Stomach (tissue), 9 donors: ENCODE results near the gene DCBLD2. TPM values are rescaled to one million over a fixed set of nuclear protein-coding genes. Genes with fewer than 3 reads are reported as not detected.

Experiments used
- DNase-seq, 2 donors: peaks; one replicate each; pipeline versions ENCODE4 v3.0.0 to v3.0.0-alpha.2; 2013 to 2019
- H3K27ac ChIP-seq, 5 donors: fragments of 200-600 bp in 4 of 5; sonication (generic) in 4 of 5; one replicate each; pipeline ENCODE4 v1.5.1; 2013 to 2019; ENCODE audit warnings: mild to moderate bottlenecking in 1 of 5, moderate library complexity in 1 of 5
- H3K27me3 ChIP-seq, 3 donors: fragments of 200-600 bp; sonication (generic); one replicate each; pipeline ENCODE4 v1.5.1; 2017 to 2019; ENCODE audit warnings: mixed run types in 1 of 3
- H3K36me3 ChIP-seq, 4 donors: fragments of 200-600 bp; sonication (generic); 1 replicate in 3 of 4; 2 replicates in 1 of 4; pipeline ENCODE4 v1.5.1; 2016 to 2019
- H3K4me1 ChIP-seq, 4 donors: fragments of 200-600 bp; sonication (generic); one replicate each; pipeline ENCODE4 v1.5.1; 2016 to 2019
- H3K4me3 ChIP-seq, 4 donors: fragments of 200-600 bp; sonication (generic) in 3 of 4; one replicate each; pipeline ENCODE4 v1.5.1; 2016 to 2019; ENCODE audit warnings: mild to moderate bottlenecking in 1 of 4
- H3K9me3 ChIP-seq, 4 donors: fragments of 200-600 bp; sonication (generic); one replicate each; pipeline ENCODE4 v1.5.1; 2016 to 2019
- EP300 ChIP-seq: sonication (generic); formaldehyde crosslinking; IDR thresholded peaks from one replicate; pipeline ENCODE4 v1.6.1; 2017; ENCODE audit warnings: antibody characterized with exemption
- POLR2A ChIP-seq, 4 donors: fragments of 450-650 bp; IDR thresholded peaks; one replicate each; pipeline ENCODE4 v1.6.1; 2016; ENCODE audit warnings: antibody characterized with exemption in 4 of 4, control low read depth in 2 of 4, mild to moderate bottlenecking in 1 of 4, moderate library complexity in 1 of 4
- POLR2AphosphoS5 ChIP-seq, 3 donors: sonication (generic); formaldehyde crosslinking; IDR thresholded peaks; one replicate each; pipeline ENCODE4 v1.6.1; 2016; ENCODE audit warnings: antibody characterized with exemption in 3 of 3
- WGBS, 5 donors: extraction: QIAGEN DNeasy Blood & Tissue Kit in 3 of 5; methylation state at CpG; one replicate each; pipeline versions ENCODE4 v1.1.5 to v1.1.7; 2013 to 2018; 5-methylcytosine and 5-hydroxymethylcytosine counted together
- intact Hi-C: fragments of 100-400 bp; cut with DNase I; formaldehyde crosslinking; loops from one replicate; pipeline ENCODE4 v1.15.1; 2023; ENCODE audit warnings: low total_unique reads
- polyA plus RNA-seq, 3 donors: library from polyadenylated mRNA; stranded (reverse); fragments of 200-250 nt; gene quantifications; one replicate each; pipeline ENCODE4 v1.2.3, GENCODE V29; 2013
- small RNA-seq, 4 donors: library from RNA; depleted of rRNA; stranded (forward); fragments of <200 nt; gene quantifications; one replicate each; pipeline ENCODE3, GENCODE V24; 2016
- total RNA-seq, 5 donors: library from RNA; depleted of rRNA; stranded (reverse); fragments of >200 nt; gene quantifications; one replicate each; pipeline versions ENCODE4 v1.1.0 to v1.2.3, GENCODE V29; 2014 to 2016
- TF ChIP-seq, protein P1 (sequence below), 7 experiments: fragments of 450-650 bp in 4 of 7; fragments of 200-600 bp in 3 of 7; sonication (generic) in 3 of 7; IDR thresholded peaks; one replicate each; pipeline ENCODE4 v1.5.1; 2016 to 2019; ENCODE audit warnings: antibody characterized with exemption in 7 of 7, control low read depth in 2 of 7, mild to moderate bottlenecking in 1 of 7
- donor health status: healthy with polysubstance abuse.
- donor health status: Bipolar disorder and iron deficiency.
- donor health status: healthy.

Gene DCBLD2
- total and polyA plus RNA-seq, 8 donors: 2.3 to 77.1 (median 29.6) TPM

DNA sequence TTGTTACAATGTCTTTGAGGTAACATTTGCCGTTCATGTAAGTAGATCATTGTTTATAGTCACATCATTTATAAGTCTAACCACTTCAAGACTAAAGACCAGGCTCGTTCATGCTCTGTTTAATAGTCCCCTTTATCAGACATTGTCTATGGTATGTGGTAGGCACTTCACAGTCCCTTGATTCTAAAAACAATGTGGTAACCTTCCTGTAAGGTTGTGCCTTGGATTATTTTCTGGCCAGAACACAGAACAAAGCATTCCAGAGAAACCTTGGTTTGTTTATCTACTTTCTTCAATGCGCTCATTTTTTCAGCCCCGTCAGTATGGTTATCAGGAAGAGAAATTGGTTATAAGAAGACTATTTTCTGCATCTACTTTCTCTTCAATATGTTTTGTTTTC, 154.6 kb downstream of the DCBLD2 start:
- Histone ChIP-seq H3K4me3 (no peak overlapping the region), H3K27ac (no peak overlapping the region), H3K36me3 (no peaks in the 10 kb centered on the region), H3K4me1 (peaks cover 4 to 51% (median 6%) of the 10 kb centered on the region in 4 donors), H3K27me3 (no peaks in the 10 kb centered on the region), H3K9me3 (no peaks in the 10 kb centered on the region)
- 22 to 48% (median 35%) methylated on average over 4 of the region's 4 CpGs for WGBS, 5 donors
- intact Hi-C loops: no loop called here
- peak in 1 of 2 donors; percentile 30 for DNase-seq
- TF ChIP-seq POLR2A (IDR thresholded peaks at IDR 0.05) (no peak), POLR2AphosphoS5 (IDR thresholded peaks at IDR 0.05) (no peak)

DNA sequence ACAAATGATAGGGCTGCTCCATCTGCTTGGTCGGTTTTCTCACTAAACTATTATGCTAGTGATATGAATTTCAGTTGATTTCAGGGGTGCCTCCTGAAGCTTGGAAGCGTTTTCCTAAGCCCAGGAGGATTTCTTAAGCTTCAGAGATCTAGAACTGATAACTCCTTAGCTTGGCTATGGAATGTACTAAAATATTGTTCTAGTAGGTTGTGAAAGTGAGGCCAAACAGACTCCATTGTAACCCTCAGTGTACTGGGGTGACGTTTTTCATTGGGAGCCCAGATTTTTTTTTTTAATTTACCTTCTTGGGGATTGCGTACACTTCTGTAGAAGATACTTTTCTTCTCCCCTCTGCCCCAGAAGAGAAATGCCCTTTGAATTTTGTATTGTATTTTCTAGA, 155.4 kb downstream of the DCBLD2 start:
- H3K4me3 ChIP-seq: no peak overlapping the region
- WGBS, 5 donors: 70 to 77% (median 74%) methylated on average over 4 of the region's 4 CpGs
- TF ChIP-seq POLR2A (IDR thresholded peaks at IDR 0.05) (no peak), EP300 (no peak), POLR2AphosphoS5 (IDR thresholded peaks at IDR 0.05) (no peak)
- TF ChIP-seq, protein P1, sequence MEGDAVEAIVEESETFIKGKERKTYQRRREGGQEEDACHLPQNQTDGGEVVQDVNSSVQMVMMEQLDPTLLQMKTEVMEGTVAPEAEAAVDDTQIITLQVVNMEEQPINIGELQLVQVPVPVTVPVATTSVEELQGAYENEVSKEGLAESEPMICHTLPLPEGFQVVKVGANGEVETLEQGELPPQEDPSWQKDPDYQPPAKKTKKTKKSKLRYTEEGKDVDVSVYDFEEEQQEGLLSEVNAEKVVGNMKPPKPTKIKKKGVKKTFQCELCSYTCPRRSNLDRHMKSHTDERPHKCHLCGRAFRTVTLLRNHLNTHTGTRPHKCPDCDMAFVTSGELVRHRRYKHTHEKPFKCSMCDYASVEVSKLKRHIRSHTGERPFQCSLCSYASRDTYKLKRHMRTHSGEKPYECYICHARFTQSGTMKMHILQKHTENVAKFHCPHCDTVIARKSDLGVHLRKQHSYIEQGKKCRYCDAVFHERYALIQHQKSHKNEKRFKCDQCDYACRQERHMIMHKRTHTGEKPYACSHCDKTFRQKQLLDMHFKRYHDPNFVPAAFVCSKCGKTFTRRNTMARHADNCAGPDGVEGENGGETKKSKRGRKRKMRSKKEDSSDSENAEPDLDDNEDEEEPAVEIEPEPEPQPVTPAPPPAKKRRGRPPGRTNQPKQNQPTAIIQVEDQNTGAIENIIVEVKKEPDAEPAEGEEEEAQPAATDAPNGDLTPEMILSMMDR (IDR thresholded peaks at IDR 0.05): no peak
- DNase-seq: no peak
- peaks cover 6 to 58% (median 11%) of the 10 kb centered on the region in 4 donors for H3K4me1 ChIP-seq
- intact Hi-C loops: no loop called here
- no peaks in the 10 kb centered on the region for H3K36me3 ChIP-seq
- H3K27ac ChIP-seq: no peak overlapping the region
- H3K27me3 ChIP-seq: no peaks in the 10 kb centered on the region
- no peaks in the 10 kb centered on the region for H3K9me3 ChIP-seq

Small RNAs within 50 kb of the gene (small RNA-seq; reads per million reads assigned to genes)
- 0 reads per million in 4 donors for gene RNU6-1263P
- 0 reads per million in 4 donors for gene RNU6-26P

Other genes starting within 250 kb of the DCBLD2 start
- 100 to 1,000 TPM in 1 of 5 donors, 10 to 100 TPM in 3, not detected in 1; 13.6 to 129 (median 40.3) TPM for gene ST3GAL6, start 138.4 kb downstream of the DCBLD2 start, total RNA-seq
- gene ST3GAL6, start 138.4 kb downstream of the DCBLD2 start, polyA plus RNA-seq: 1 to 10 TPM; 5.8 to 7.7 (median 6.1) TPM